Chondrocyte (in vitro differentiated cells): ENCODE data around the gene UBA3. TPM values are rescaled to one million over a fixed set of nuclear protein-coding genes. Genes with fewer than 3 reads are reported as not detected.
A peak's percentile ranks its signal among the peaks of the same experiment; 100 is the strongest.

Source experiments
- DNase-seq: peaks from one replicate; pipeline ENCODE4 v3.0.0; 2021; ENCODE audit warnings: mixed read lengths, low spot score
- H3K27ac Mint-ChIP-seq: one replicate; pipeline ENCODE4 v1.8.0; 2021; ENCODE audit warnings: mild to moderate bottlenecking, moderate library complexity, mixed read lengths; ENCODE audit not compliant: unreplicated experiment
- H3K27me3 Mint-ChIP-seq: 2 replicates; pipeline ENCODE4 v1.8.0; 2021; ENCODE audit warnings: low read depth, mixed read lengths
- H3K36me3 Mint-ChIP-seq: 2 replicates; pipeline ENCODE4 v1.8.0; 2021; ENCODE audit warnings: low read depth, mixed read lengths
- H3K4me1 Mint-ChIP-seq: 2 replicates; pipeline ENCODE4 v1.8.0; 2021; ENCODE audit warnings: low read depth, mild to moderate bottlenecking, mixed read lengths
- H3K4me3 Mint-ChIP-seq: one replicate; pipeline ENCODE4 v1.8.0; 2021; ENCODE audit warnings: mild to moderate bottlenecking, moderate library complexity, mixed read lengths; ENCODE audit not compliant: unreplicated experiment
- H3K9me3 Mint-ChIP-seq: 2 replicates; pipeline ENCODE4 v1.8.0; 2021; ENCODE audit warnings: low read depth, mixed read lengths
- total RNA-seq: library from RNA; stranded (reverse); gene quantifications from 3 replicates; pipeline ENCODE4 v1.2.1, GENCODE V29; 2021
- TF ChIP-seq, protein P1 (sequence below): fragments of 200-600 bp; sonication (generic); IDR thresholded peaks from 2 replicates; pipeline ENCODE4 v1.5.0; 2021; ENCODE audit warnings: antibody characterized with exemption, mild to moderate bottlenecking, moderate library complexity

Gene UBA3
- total RNA-seq, 1 donor from 2014 or later = 58.3 TPM

DNA sequence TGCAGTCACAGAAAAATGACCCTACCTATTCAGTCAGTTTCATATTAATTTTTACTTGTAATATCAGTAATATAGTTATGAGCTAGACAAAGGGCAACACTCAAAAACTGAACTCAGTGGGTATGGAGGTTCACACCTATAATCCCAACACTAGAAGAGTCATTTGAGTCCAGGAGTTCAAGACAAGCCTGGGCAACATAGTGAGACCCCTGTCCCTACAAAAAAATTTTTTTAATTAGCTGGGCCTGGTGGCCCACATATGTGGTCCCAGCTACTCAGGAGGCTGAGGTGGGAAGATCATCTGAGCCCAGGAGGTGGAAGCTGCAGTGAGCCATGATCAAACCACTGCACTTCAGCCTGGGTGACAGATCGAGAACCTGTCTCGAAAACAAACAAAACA is 31.2 kb downstream of the UBA3 start:
- Mint-ChIP-seq H3K36me3 (peaks cover 18% of the 10 kb centered on the region), H3K4me3 (peak overlapping the region; percentile 98), H3K9me3 (no peaks in the 10 kb centered on the region), H3K27me3 (no peaks in the 10 kb centered on the region), H3K4me1 (peaks cover 46% of the 10 kb centered on the region), H3K27ac (peak overlapping the region; percentile 41)
- DNase-seq = no peak
- TF ChIP-seq, protein P1, sequence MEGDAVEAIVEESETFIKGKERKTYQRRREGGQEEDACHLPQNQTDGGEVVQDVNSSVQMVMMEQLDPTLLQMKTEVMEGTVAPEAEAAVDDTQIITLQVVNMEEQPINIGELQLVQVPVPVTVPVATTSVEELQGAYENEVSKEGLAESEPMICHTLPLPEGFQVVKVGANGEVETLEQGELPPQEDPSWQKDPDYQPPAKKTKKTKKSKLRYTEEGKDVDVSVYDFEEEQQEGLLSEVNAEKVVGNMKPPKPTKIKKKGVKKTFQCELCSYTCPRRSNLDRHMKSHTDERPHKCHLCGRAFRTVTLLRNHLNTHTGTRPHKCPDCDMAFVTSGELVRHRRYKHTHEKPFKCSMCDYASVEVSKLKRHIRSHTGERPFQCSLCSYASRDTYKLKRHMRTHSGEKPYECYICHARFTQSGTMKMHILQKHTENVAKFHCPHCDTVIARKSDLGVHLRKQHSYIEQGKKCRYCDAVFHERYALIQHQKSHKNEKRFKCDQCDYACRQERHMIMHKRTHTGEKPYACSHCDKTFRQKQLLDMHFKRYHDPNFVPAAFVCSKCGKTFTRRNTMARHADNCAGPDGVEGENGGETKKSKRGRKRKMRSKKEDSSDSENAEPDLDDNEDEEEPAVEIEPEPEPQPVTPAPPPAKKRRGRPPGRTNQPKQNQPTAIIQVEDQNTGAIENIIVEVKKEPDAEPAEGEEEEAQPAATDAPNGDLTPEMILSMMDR = no peak

DNA sequence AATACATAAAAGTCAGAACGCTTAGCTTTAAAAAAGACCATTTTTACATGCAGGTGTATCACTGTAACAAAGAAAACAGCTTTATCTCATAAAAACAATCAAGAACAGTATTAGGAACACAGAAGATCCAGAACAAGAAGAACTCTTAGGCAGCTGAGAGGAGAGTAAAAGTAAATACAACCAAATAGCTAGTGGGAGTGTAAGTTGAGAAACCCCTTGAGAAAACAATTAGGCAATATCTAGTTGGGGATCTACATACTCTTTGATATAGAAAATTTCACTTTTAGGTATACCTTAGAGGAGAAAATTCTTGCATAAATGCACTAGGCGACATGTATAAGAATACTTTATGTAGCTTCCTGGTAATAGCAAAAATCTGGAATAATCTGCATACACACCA is 35.6 kb downstream of the UBA3 start:
- TF ChIP-seq, protein P1 = no peak
- Mint-ChIP-seq H3K9me3 (no peaks in the 10 kb centered on the region), H3K27me3 (no peaks in the 10 kb centered on the region), H3K4me1 (peaks cover 24% of the 10 kb centered on the region), H3K27ac (no peak overlapping the region), H3K36me3 (peaks cover 28% of the 10 kb centered on the region), H3K4me3 (no peak overlapping the region)
- DNase-seq = no peak

GRCh38 chr3:69033470-69033869 is 46.7 kb downstream of the UBA3 start:
- Mint-ChIP-seq H3K9me3 (no peaks in the 10 kb centered on the region), H3K27me3 (no peaks in the 10 kb centered on the region), H3K36me3 (peaks cover 40% of the 10 kb centered on the region), H3K4me1 (no peaks in the 10 kb centered on the region), H3K27ac (no peak overlapping the region), H3K4me3 (no peak overlapping the region)
- TF ChIP-seq, protein P1 = no peak
- no peak for DNase-seq

DNA sequence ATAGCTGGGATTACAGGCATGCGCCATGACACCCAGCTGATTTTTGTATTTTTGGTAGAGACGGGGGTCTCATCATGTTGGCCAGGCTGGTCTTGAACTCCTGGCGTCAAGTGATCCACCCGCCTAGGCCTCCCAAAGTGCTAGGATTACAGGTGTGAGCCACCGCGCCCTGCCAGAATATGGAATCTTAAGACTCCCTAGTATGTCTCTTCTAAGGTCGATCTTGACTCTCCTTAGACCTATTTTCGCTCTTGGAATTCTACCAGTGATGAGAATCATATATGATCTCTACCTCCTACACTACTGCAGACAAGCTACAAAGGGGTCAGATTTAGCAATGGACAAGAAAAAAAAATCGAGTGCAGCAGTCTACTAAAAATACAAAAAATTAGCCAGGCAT is 47.4 kb downstream of the UBA3 start:
- H3K27ac Mint-ChIP-seq = peak overlapping the region; percentile 6
- TF ChIP-seq, protein P1 = no peak
- H3K27me3 Mint-ChIP-seq = no peaks in the 10 kb centered on the region
- H3K9me3 Mint-ChIP-seq = no peaks in the 10 kb centered on the region
- no peaks in the 10 kb centered on the region for H3K4me1 Mint-ChIP-seq
- peaks cover 45% of the 10 kb centered on the region for H3K36me3 Mint-ChIP-seq
- DNase-seq = no peak
- H3K4me3 Mint-ChIP-seq = no peak overlapping the region

GRCh38 chr3:69032142-69032541 is 48.0 kb downstream of the UBA3 start:
- H3K4me1 Mint-ChIP-seq = no peaks in the 10 kb centered on the region
- no peaks in the 10 kb centered on the region for H3K27me3 Mint-ChIP-seq
- TF ChIP-seq, protein P1 = no peak
- H3K36me3 Mint-ChIP-seq = peaks cover 46% of the 10 kb centered on the region
- H3K27ac Mint-ChIP-seq = peak overlapping the region; percentile 20
- H3K4me3 Mint-ChIP-seq = no peak overlapping the region
- no peaks in the 10 kb centered on the region for H3K9me3 Mint-ChIP-seq
- no peak for DNase-seq
